MG63 (cell line): ENCODE data around the gene PXMP4. TPM values are rescaled to one million over a fixed set of nuclear protein-coding genes. Genes with fewer than 3 reads are reported as not detected.
A peak's percentile ranks its signal among the peaks of the same experiment; 100 is the strongest.

Source experiments
- DNase-seq: peaks from one replicate; pipeline ENCODE4 v3.0.0-alpha.2; 2020
- H3K27me3 ChIP-seq: fragments of 250-450 bp; sonication (Bioruptor Pico); 2 replicates; pipeline ENCODE4 v1.5.1; 2020; ENCODE audit warnings: mild to moderate bottlenecking, moderate library complexity
- H3K36me3 ChIP-seq: fragments of 250-450 bp; sonication (Bioruptor Pico); 2 replicates; pipeline ENCODE4 v1.5.1; 2020; ENCODE audit warnings: mild to moderate bottlenecking, moderate library complexity
- H3K4me3 ChIP-seq: fragments of 250-450 bp; sonication (Bioruptor Pico); 2 replicates; pipeline ENCODE4 v1.5.1; 2020; ENCODE audit warnings: mild to moderate bottlenecking, moderate library complexity
- H3K9me3 ChIP-seq: fragments of 250-450 bp; sonication (Bioruptor Pico); 2 replicates; pipeline ENCODE4 v1.5.1; 2020; ENCODE audit warnings: mild to moderate bottlenecking, moderate library complexity
- total RNA-seq: library from RNA; depleted of rRNA; stranded (reverse); fragments of >200 nt; shearing (Covaris generic); gene quantifications from 2 replicates; pipeline ENCODE4 v1.2.3, GENCODE V29; 2014; ENCODE audit warnings: low replicate concordance

Gene PXMP4
- total RNA-seq, 1 experiment from 2014 or later: 2.7 TPM

GRCh38 chr20:33669224-33669623 lies 50.9 kb downstream of the PXMP4 start:
- no peaks in the 10 kb centered on the region for H3K27me3 ChIP-seq
- peaks cover 13% of the 10 kb centered on the region for H3K36me3 ChIP-seq

GRCh38 chr20:33668466-33669155 lies 51.5 kb downstream of the PXMP4 start:
- H3K36me3 ChIP-seq: peaks cover 13% of the 10 kb centered on the region
- no peaks in the 10 kb centered on the region for H3K9me3 ChIP-seq
- DNase-seq: no peak
- no peaks in the 10 kb centered on the region for H3K27me3 ChIP-seq
- no peak overlapping the region for H3K4me3 ChIP-seq

More at GRCh38 chr20:33669224-33669623, 50.9 kb downstream of the PXMP4 start:
- Histone ChIP-seq H3K4me3 (no peak overlapping the region), H3K9me3 (no peaks in the 10 kb centered on the region)
- no peak for DNase-seq

GRCh38 chr20:33667676-33668465 lies 52.2 kb downstream of the PXMP4 start:
- Histone ChIP-seq H3K27me3 (no peaks in the 10 kb centered on the region), H3K4me3 (peak overlapping the region; percentile 49), H3K36me3 (peaks cover 13% of the 10 kb centered on the region), H3K9me3 (no peaks in the 10 kb centered on the region)
- DNase-seq: peak; percentile 78

- Histone ChIP-seq H3K36me3 (peaks cover 13% of the 10 kb centered on the region), H3K27me3 (no peaks in the 10 kb centered on the region), H3K4me3 (peak overlapping the region; percentile 49), H3K9me3 (no peaks in the 10 kb centered on the region)
- DNase-seq: peak; percentile 52
Observed at GRCh38 chr20:33667245-33667675, 52.9 kb downstream of the PXMP4 start.

GRCh38 chr20:33666293-33667244 lies 53.5 kb downstream of the PXMP4 start, which contains the start of gene ACTL10:
TSS of gene ACTL10 (plus strand) at chr20:33666943. CDS start at chr20:33667498, 555 bp downstream.
- peak; percentile 95 for DNase-seq
- Histone ChIP-seq H3K36me3 (peaks cover 13% of the 10 kb centered on the region), H3K27me3 (no peaks in the 10 kb centered on the region), H3K4me3 (peak within 1 kb of the TSS; percentile 49), H3K9me3 (no peaks in the 10 kb centered on the region)

- DNase-seq: no peak
- Histone ChIP-seq H3K36me3 (peaks cover 13% of the 10 kb centered on the region), H3K9me3 (no peaks in the 10 kb centered on the region), H3K4me3 (no peak overlapping the region), H3K27me3 (no peaks in the 10 kb centered on the region)
Observed at GRCh38 chr20:33664762-33665144, 55.4 kb downstream of the PXMP4 start.

- DNase-seq: no peak
- peak overlapping the region; percentile 66 for H3K4me3 ChIP-seq
- no peaks in the 10 kb centered on the region for H3K9me3 ChIP-seq
- H3K27me3 ChIP-seq: no peaks in the 10 kb centered on the region
- H3K36me3 ChIP-seq: peaks cover 13% of the 10 kb centered on the region
Observed at GRCh38 chr20:33664085-33664761, 55.9 kb downstream of the PXMP4 start.

- Histone ChIP-seq H3K27me3 (no peaks in the 10 kb centered on the region), H3K4me3 (peak overlapping the region; percentile 66), H3K36me3 (peaks cover 5% of the 10 kb centered on the region), H3K9me3 (no peaks in the 10 kb centered on the region)
- DNase-seq: peak; percentile 85
Observed at GRCh38 chr20:33663161-33664084, 56.7 kb downstream of the PXMP4 start.

GRCh38 chr20:33662172-33662571 lies 57.9 kb downstream of the PXMP4 start, which contains the start of gene C20orf144:
TSS of gene C20orf144 (plus strand) at chr20:33662327. CDS start at chr20:33662346, 19 bp downstream.
- peak within 1 kb of the TSS; percentile 66 for H3K4me3 ChIP-seq
- no peaks in the 10 kb centered on the region for H3K9me3 ChIP-seq
- H3K36me3 ChIP-seq: no peaks in the 10 kb centered on the region
- no peak for DNase-seq
- no peaks in the 10 kb centered on the region for H3K27me3 ChIP-seq

- Histone ChIP-seq H3K4me3 (no peak overlapping the region), H3K36me3 (no peaks in the 10 kb centered on the region), H3K27me3 (no peaks in the 10 kb centered on the region), H3K9me3 (no peaks in the 10 kb centered on the region)
- DNase-seq: no peak
Observed at GRCh38 chr20:33660685-33661058, 59.4 kb downstream of the PXMP4 start.

GRCh38 chr20:33660035-33660684 lies 60.0 kb downstream of the PXMP4 start:
- no peaks in the 10 kb centered on the region for H3K36me3 ChIP-seq
- no peak overlapping the region for H3K4me3 ChIP-seq
- no peaks in the 10 kb centered on the region for H3K27me3 ChIP-seq
- DNase-seq: no peak
- H3K9me3 ChIP-seq: no peaks in the 10 kb centered on the region

- DNase-seq: no peak
- Histone ChIP-seq H3K4me3 (no peak overlapping the region), H3K9me3 (no peaks in the 10 kb centered on the region), H3K36me3 (no peaks in the 10 kb centered on the region), H3K27me3 (no peaks in the 10 kb centered on the region)
Observed at GRCh38 chr20:33659341-33660034, 60.6 kb downstream of the PXMP4 start.

- DNase-seq: no peak
- H3K9me3 ChIP-seq: no peaks in the 10 kb centered on the region
- H3K4me3 ChIP-seq: no peak overlapping the region
- H3K36me3 ChIP-seq: no peaks in the 10 kb centered on the region
- no peaks in the 10 kb centered on the region for H3K27me3 ChIP-seq
Observed at GRCh38 chr20:33658929-33659328, 61.2 kb downstream of the PXMP4 start.

- Histone ChIP-seq H3K36me3 (no peaks in the 10 kb centered on the region), H3K9me3 (no peaks in the 10 kb centered on the region), H3K4me3 (no peak overlapping the region), H3K27me3 (no peaks in the 10 kb centered on the region)
- no peak for DNase-seq
Observed at GRCh38 chr20:33658510-33658909, 61.6 kb downstream of the PXMP4 start.
